M059J (cell line): ENCODE measurements around the gene ERCC1. TPM values are rescaled to one million over a fixed set of nuclear protein-coding genes. Genes with fewer than 3 reads are reported as not detected.
"Not testable (repeated sequence)": the region's sequence is repeated elsewhere in the genome, so short reads cannot be mapped to it uniquely, and the experiment has no call there.

ENCODE experiments used
- DNase-seq: peaks from one replicate; pipeline ENCODE4 v3.0.0-alpha.2; 2012; ENCODE audit warnings: low read depth
- total RNA-seq: library from RNA; depleted of rRNA; stranded (reverse); fragments of >200 nt; shearing (Covaris generic); gene quantifications from 2 replicates; pipeline ENCODE4 v1.2.3, GENCODE V29; 2014

The ERCC1 gene
- total RNA-seq, 1 experiment from 2014 or later = 87.7 TPM

GRCh38 chr19:45429896-45430295 is 6.2 kb upstream of the ERCC1 start:
- DNase-seq = not testable (repeated sequence)

- DNase-seq = peak; percentile 53
Measured at GRCh38 chr19:45428384-45429231, 4.9 kb upstream of the ERCC1 start.

- DNase-seq = peak; percentile 96
Measured at GRCh38 chr19:45424191-45425058, 708 bp upstream of the ERCC1 start.

- DNase-seq = no peak
Measured at GRCh38 chr19:45423033-45423588, 606 bp downstream of the ERCC1 start.

GRCh38 chr19:45421947-45422498 is 1.7 kb downstream of the ERCC1 start:
- no peak for DNase-seq

GRCh38 chr19:45420871-45421270 is 2.8 kb downstream of the ERCC1 start:
- no peak for DNase-seq

- DNase-seq = no peak
Measured at GRCh38 chr19:45420356-45420755, 3.4 kb downstream of the ERCC1 start.

- no peak for DNase-seq
Measured at GRCh38 chr19:45419895-45420294, 3.8 kb downstream of the ERCC1 start.

- no peak for DNase-seq
Measured at GRCh38 chr19:45419396-45419795, 4.3 kb downstream of the ERCC1 start.

GRCh38 chr19:45418802-45419201 is 4.9 kb downstream of the ERCC1 start:
- no peak for DNase-seq

GRCh38 chr19:45417151-45417550 is 6.6 kb downstream of the ERCC1 start:
- DNase-seq = no peak

- no peak for DNase-seq
Measured at GRCh38 chr19:45414468-45414867, 9.2 kb downstream of the ERCC1 start.

- DNase-seq = peak; percentile 60
Measured at GRCh38 chr19:45413497-45413896, 10.2 kb downstream of the ERCC1 start.

GRCh38 chr19:45410330-45410729 is 13.4 kb downstream of the ERCC1 start:
- not testable (repeated sequence) for DNase-seq

- DNase-seq = no peak
Measured at GRCh38 chr19:45409557-45409920, 14.2 kb downstream of the ERCC1 start.

- DNase-seq = no peak
Measured at GRCh38 chr19:45408830-45409556, 14.7 kb downstream of the ERCC1 start.

GRCh38 chr19:45408121-45408520 is 15.6 kb downstream of the ERCC1 start:
- DNase-seq = no peak

- DNase-seq = not testable (repeated sequence)
Measured at GRCh38 chr19:45407585-45407984, 16.1 kb downstream of the ERCC1 start.

- no peak for DNase-seq
Measured at GRCh38 chr19:45407091-45407375, 16.7 kb downstream of the ERCC1 start.

- DNase-seq = peak; percentile 89
Measured at GRCh38 chr19:45406226-45407090, 17.3 kb downstream of the ERCC1 start, which contains the start of gene POLR1G. TSS of gene POLR1G (plus strand) at chr19:45406644. CDS start at chr19:45406697, 53 bp downstream.
